Suppressor macrophage treated with lipopolysaccharide for 1 hour (primary cell): Measurements from ENCODE around the gene MXRA7.
"Not testable (repeated sequence)": the region's sequence is repeated elsewhere in the genome, so short reads cannot be mapped to it uniquely, and the experiment has no call there.

Source experiments
- DNase-seq, 3 donors: peaks; one replicate each; pipeline ENCODE4 v3.0.0-alpha.2; 2020 to 2022

The MXRA7 gene

GRCh38 chr17:76735006-76735405 is 24.2 kb upstream of the MXRA7 start:
- DNase-seq, result peak; percentile 45 to 59 (median 51)

GRCh38 chr17:76734080-76734840 is 23.5 kb upstream of the MXRA7 start:
- peak; percentile 41 to 55 (median 52) for DNase-seq

GRCh38 chr17:76733618-76733957 is 22.8 kb upstream of the MXRA7 start:
- no peak for DNase-seq

- DNase-seq, result no peak
Observed at GRCh38 chr17:76732734-76733617, 22.2 kb upstream of the MXRA7 start.

GRCh38 chr17:76731800-76732733 is 21.3 kb upstream of the MXRA7 start:
- DNase-seq, result not testable (repeated sequence)

GRCh38 chr17:76727745-76728456 is 17.1 kb upstream of the MXRA7 start:
- peak; percentile 56 to 68 (median 67) for DNase-seq

- peak; percentile 60 to 77 (median 67) for DNase-seq
Observed at GRCh38 chr17:76726776-76727718, 16.3 kb upstream of the MXRA7 start, which contains the start of gene METTL23. Gene METTL23, plus strand, starts transcription at chr17:76726839. Its CDS starts 2,872 bp downstream, at chr17:76729711.

- peak; percentile 97 to 98 (median 98) for DNase-seq
Observed at GRCh38 chr17:76726231-76726775, 15.5 kb upstream of the MXRA7 start, which contains the start of gene JMJD6. Gene JMJD6, minus strand, starts transcription at chr17:76726606. Its CDS starts 131 bp downstream, at chr17:76726475.

- peak; percentile 69 to 86 (median 72) for DNase-seq
Observed at GRCh38 chr17:76725580-76726230, 14.9 kb upstream of the MXRA7 start.

GRCh38 chr17:76723812-76724211 is 13.0 kb upstream of the MXRA7 start:
- no peak for DNase-seq

GRCh38 chr17:76722977-76723376 is 12.2 kb upstream of the MXRA7 start:
- not testable (repeated sequence) for DNase-seq

- no peak for DNase-seq
Observed at GRCh38 chr17:76722279-76722678, 11.5 kb upstream of the MXRA7 start.

- DNase-seq, result no peak
Observed at GRCh38 chr17:76721463-76721862, 10.7 kb upstream of the MXRA7 start.

- no peak for DNase-seq
Observed at GRCh38 chr17:76720941-76721340, 10.2 kb upstream of the MXRA7 start.

GRCh38 chr17:76720211-76720610 is 9.4 kb upstream of the MXRA7 start:
- no peak for DNase-seq

- DNase-seq, result no peak
Observed at GRCh38 chr17:76718516-76718915, 7.8 kb upstream of the MXRA7 start.

- DNase-seq, result peak in 1 of 3 donors; percentile 40
Observed at GRCh38 chr17:76716839-76717215, 6.1 kb upstream of the MXRA7 start.

GRCh38 chr17:76716146-76716838 is 5.5 kb upstream of the MXRA7 start:
- DNase-seq, result peak; percentile 78 to 92 (median 85)

- DNase-seq, result no peak
Observed at GRCh38 chr17:76715496-76715830, 4.7 kb upstream of the MXRA7 start.
